GM18526 (cell line): Measurements from ENCODE around the gene PPP5C.

ENCODE experiments used
- POLR2A ChIP-seq: IDR thresholded peaks from 3 replicates; pipeline ENCODE4 v1.6.1; 2011; ENCODE audit not compliant: insufficient read length; ENCODE audit errors: extremely low read depth

PPP5C gene

GRCh38 chr19:46324277-46324676 lies 22.6 kb upstream of the PPP5C start:
- TF ChIP-seq POLR2A = no peak

- no peak for TF ChIP-seq POLR2A
These were observed 20.3 kb upstream of the PPP5C start for GRCh38 chr19:46326608-46327007.

- no peak for TF ChIP-seq POLR2A
These were observed 18.8 kb upstream of the PPP5C start for GRCh38 chr19:46328079-46328478.

GRCh38 chr19:46330319-46330918 lies 16.5 kb upstream of the PPP5C start:
- TF ChIP-seq POLR2A = no peak

- TF ChIP-seq POLR2A = no peak
These were observed 9.4 kb upstream of the PPP5C start for GRCh38 chr19:46337487-46337886.

- TF ChIP-seq POLR2A = no peak
These were observed 7.4 kb upstream of the PPP5C start for GRCh38 chr19:46339446-46339845.

- no peak for TF ChIP-seq POLR2A
These were observed 6.7 kb upstream of the PPP5C start for GRCh38 chr19:46340051-46340659.

- no peak for TF ChIP-seq POLR2A
These were observed 5.0 kb upstream of the PPP5C start for GRCh38 chr19:46341937-46342336.

- TF ChIP-seq POLR2A = no peak
These were observed 2.5 kb upstream of the PPP5C start for GRCh38 chr19:46344363-46344762.

- TF ChIP-seq POLR2A = no peak
These were observed 1.7 kb upstream of the PPP5C start for GRCh38 chr19:46345157-46345556.

- TF ChIP-seq POLR2A = no peak
These were observed 641 bp downstream of the PPP5C start for GRCh38 chr19:46347572-46347883.

- no peak for TF ChIP-seq POLR2A
These were observed 1.1 kb downstream of the PPP5C start for GRCh38 chr19:46347985-46348384.

- TF ChIP-seq POLR2A = no peak
These were observed 2.6 kb downstream of the PPP5C start for GRCh38 chr19:46349311-46349993.

- TF ChIP-seq POLR2A = no peak
These were observed 3.3 kb downstream of the PPP5C start for GRCh38 chr19:46350029-46350757.

- TF ChIP-seq POLR2A = no peak
These were observed 3.9 kb downstream of the PPP5C start for GRCh38 chr19:46350758-46351159.

- no peak for TF ChIP-seq POLR2A
These were observed 4.6 kb downstream of the PPP5C start for GRCh38 chr19:46351241-46352041.
